GM12801 (cell line): Measurements from ENCODE around the gene KANSL1L.

Experiments used
- TF ChIP-seq, protein P1 (sequence below): IDR thresholded peaks from one replicate; pipeline ENCODE4 v1.5.1; 2011; ENCODE audit warnings: control low read depth; ENCODE audit not compliant: insufficient read length; ENCODE audit errors: extremely low read depth

KANSL1L gene, protein sequence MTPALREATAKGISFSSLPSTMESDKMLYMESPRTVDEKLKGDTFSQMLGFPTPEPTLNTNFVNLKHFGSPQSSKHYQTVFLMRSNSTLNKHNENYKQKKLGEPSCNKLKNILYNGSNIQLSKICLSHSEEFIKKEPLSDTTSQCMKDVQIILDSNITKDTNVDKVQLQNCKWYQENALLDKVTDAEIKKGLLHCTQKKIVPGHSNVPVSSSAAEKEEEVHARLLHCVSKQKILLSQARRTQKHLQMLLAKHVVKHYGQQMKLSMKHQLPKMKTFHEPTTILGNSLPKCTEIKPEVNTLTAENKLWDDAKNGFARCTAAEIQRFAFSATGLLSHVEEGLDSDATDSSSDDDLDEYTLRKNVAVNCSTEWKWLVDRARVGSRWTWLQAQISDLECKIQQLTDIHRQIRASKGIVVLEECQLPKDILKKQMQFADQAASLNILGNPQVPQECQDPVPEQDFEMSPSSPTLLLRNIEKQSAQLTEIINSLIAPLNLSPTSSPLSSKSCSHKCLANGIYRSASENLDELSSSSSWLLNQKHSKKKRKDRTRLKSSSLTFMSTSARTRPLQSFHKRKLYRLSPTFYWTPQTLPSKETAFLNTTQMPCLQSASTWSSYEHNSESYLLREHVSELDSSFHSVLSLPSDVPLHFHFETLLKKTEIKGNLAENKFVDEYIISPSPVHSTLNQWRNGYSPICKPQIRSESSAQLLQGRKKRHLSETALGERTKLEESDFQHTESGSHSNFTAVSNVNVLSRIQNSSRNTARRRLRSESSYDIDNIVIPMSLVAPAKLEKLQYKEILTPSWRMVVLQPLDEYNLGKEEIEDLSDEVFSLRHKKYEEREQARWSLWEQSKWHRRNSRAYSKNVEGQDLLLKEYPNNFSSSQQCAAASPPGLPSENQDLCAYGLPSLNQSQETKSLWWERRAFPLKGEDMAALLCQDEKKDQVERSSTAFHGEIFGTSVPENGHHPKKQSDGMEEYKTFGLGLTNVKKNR

DNA sequence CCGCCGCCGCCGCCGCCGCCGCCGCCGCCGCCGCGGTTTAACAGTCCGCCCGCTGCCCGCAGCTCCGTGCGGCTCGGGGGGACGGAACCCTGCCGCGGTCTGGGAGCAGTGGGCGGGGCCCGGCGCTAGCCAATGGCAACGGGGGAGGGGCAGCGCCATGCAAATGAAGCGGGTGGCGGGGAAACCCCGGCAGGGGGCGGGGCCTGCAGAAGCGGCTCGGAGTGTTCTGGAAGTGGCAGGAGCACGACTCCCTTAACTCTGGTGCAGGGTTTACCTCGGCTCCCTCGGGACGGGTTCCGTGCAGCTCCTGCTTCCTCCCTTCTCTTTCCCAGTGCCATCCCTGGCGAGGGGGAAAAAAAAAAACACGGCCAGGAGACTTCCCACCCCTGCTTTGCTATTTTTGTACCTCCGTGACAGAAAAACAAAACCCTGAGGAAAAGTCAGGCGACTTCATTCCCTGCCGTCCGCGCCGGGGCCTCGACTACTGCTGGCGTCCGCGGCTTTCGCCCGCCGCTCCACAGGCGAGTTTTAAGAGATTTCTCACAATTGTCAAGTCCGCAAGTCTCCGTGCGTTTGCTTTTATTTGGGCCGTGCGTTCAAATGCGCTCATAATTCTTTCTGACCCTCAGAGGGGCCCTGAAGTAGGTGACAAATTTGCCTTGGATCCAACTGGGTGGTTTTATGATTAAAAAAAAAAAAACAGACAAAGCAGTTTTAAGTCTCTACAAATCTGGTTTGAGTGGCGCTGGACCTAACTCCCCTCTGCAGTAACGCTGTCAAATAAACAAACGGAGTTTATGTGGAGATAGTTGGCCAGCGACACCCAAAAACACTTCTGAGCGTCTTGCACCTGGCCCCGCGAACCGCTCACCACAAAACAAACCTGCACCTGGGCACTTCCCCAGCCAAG, at the start of gene KANSL1L:
TSS of gene KANSL1L (minus strand) at position 101 of the 910 bp plus-strand sequence. CDS start 16,827 bp downstream, outside the sequence.
- TF ChIP-seq, protein P1, sequence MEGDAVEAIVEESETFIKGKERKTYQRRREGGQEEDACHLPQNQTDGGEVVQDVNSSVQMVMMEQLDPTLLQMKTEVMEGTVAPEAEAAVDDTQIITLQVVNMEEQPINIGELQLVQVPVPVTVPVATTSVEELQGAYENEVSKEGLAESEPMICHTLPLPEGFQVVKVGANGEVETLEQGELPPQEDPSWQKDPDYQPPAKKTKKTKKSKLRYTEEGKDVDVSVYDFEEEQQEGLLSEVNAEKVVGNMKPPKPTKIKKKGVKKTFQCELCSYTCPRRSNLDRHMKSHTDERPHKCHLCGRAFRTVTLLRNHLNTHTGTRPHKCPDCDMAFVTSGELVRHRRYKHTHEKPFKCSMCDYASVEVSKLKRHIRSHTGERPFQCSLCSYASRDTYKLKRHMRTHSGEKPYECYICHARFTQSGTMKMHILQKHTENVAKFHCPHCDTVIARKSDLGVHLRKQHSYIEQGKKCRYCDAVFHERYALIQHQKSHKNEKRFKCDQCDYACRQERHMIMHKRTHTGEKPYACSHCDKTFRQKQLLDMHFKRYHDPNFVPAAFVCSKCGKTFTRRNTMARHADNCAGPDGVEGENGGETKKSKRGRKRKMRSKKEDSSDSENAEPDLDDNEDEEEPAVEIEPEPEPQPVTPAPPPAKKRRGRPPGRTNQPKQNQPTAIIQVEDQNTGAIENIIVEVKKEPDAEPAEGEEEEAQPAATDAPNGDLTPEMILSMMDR = no peak

DNA sequence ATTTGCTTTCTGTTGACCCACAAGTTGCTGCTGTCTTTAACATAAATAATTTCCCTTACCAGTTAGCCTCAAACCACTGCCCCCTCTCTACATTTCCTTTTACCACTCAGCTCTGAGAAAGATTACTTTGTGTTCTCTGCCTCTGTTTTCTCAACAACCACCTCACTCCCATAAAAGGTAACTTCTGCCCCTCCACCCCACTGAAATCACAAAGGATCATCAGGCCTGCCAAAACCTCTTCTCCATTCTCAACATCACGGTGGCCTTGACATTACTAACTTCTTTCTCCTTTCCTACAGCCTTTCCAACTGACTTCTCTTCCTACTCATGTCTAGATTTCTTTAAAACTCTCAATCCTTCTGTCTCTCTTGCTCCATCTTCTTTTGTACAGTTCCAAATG, 43.9 kb upstream of the KANSL1L start:
- TF ChIP-seq, protein P1 = no peak

DNA sequence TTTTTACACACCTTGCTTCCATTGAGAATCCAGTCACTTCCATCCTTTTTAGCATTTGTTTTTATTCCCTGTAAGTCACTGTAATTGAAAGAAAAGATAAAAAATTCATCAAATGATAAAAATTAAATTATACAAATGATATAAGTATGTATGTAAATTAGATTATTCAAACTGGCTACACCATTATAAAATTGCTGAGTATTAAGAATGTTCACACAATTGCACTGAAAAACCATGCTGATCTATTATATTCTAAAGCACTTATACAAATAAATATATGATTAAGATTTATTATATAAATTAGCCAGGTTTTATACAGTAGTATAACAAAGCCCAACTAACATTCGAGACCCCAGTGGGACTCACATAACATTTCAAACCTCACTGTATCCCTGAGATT, 39.0 kb upstream of the KANSL1L start:
- TF ChIP-seq, protein P1 = no peak

DNA sequence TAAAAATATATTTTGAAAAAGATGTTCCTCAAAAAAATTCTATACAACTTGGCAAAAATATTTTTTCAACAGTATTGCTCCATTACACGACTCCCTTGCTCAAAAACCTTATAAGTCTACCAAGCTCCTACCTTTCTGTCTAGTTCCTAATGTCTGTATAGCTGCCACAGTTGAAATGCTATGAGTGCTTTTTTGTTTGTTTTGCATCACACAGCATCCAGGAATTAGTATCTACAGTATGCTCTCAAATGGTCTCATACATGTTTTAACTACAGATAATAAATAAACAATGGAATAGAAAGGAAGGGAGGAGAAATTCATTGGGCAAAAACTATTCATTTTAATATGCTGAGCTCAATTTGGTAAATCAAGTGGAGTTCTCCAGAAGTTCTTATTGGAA, 36.7 kb upstream of the KANSL1L start:
- TF ChIP-seq, protein P1 = no peak

DNA sequence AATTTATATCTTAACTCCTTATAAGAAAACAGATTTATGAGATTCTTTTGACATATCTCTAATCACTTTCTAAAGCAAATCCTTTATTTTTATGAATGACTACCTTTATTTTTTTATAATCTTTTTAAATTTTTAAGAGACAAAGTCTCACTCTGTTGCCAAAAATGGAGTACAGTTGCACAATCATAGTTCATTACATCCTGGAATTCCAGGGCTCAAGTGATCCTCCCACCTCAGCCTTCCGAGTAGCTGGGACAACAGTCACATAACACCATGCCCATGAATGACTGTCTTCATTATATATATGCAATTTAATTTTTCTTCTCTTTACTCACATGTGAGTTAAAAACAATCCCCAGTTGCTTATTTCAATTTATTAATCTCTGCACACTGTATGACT, 32.3 kb upstream of the KANSL1L start:
- TF ChIP-seq, protein P1 = no peak

DNA sequence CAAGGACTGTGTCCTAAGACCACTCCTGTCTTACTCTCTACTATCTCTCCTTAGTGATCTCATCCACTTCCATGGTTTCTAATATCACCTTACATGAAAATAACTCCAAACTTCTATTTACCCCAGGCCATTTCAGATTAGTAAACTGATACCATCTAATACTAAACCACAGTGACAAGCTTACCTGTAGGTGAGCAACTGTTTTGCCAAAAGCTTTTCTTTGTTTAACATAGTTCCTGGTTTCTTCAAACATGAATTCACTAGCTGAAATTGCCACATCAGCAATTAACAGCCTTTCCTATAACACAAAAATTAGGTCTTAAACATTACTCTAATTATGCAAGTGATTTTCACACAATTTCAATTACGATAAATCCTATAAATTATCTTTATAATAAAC, 31.9 kb upstream of the KANSL1L start:
- TF ChIP-seq, protein P1 = no peak
